ENCODE data around the gene BOLL. TPM values are rescaled to one million over a fixed set of nuclear protein-coding genes. Genes with fewer than 3 reads are reported as not detected.
A peak's percentile ranks its signal among the peaks of the same experiment; 100 is the strongest.

BOLL gene
- total RNA-seq, 1 experiment from 2014 or later: not detected

DNA sequence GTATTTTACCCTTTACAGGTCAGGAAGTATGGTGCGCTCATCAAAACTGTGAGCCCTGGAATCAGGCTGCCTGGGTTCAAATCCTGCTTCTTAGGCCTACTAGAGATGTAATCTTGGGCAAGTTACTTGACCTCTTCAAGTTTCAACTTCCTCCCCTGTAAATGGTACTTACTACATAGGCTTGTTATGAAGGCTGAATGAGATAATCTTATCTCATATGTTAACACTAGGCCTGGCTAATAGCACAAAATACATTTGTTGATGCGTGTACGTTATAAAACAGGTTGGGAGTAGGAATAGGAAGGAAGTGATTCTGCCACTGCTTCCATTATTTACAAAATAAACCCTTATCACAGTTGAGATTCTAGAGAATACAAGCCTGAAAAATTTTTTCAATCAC lies 108.1 kb downstream of the BOLL start:
- Mint-ChIP-seq H3K27me3 (ENCODE audit: low read depth) (no peaks in the 10 kb centered on the region), H3K27ac (no peak overlapping the region), H3K36me3 (ENCODE audit: insufficient read depth in 1 of 3, low read depth in 3 of 3) (no peaks in the 10 kb centered on the region), H3K4me1 (peaks cover 23 to 30% of the 10 kb centered on the region in 2 experiments), H3K9me3 (no peaks in the 10 kb centered on the region), H3K4me3 (no peak overlapping the region)
- H2BK15ac ChIP-seq (ENCODE audit: low read depth, low read length): no peak overlapping the region
- H2BK120ac ChIP-seq (ENCODE audit: low read depth, low read length, poor library complexity, severe bottlenecking): no peak overlapping the region
- H3K27me3 ChIP-seq (ENCODE audit: insufficient read depth, low read length): no peaks in the 10 kb centered on the region
- no peak overlapping the region for H4K5ac ChIP-seq (ENCODE audit: insufficient read length, low read depth, low read length)
- H3K4me1 ChIP-seq (ENCODE audit: insufficient read depth, low read length): no peaks in the 10 kb centered on the region; the same call in 1 of the 2 replicates
- H4K20me1 ChIP-seq (ENCODE audit: control insufficient read depth, insufficient read depth, insufficient read length): no peaks in the 10 kb centered on the region
- TF ChIP-seq, protein P1, sequence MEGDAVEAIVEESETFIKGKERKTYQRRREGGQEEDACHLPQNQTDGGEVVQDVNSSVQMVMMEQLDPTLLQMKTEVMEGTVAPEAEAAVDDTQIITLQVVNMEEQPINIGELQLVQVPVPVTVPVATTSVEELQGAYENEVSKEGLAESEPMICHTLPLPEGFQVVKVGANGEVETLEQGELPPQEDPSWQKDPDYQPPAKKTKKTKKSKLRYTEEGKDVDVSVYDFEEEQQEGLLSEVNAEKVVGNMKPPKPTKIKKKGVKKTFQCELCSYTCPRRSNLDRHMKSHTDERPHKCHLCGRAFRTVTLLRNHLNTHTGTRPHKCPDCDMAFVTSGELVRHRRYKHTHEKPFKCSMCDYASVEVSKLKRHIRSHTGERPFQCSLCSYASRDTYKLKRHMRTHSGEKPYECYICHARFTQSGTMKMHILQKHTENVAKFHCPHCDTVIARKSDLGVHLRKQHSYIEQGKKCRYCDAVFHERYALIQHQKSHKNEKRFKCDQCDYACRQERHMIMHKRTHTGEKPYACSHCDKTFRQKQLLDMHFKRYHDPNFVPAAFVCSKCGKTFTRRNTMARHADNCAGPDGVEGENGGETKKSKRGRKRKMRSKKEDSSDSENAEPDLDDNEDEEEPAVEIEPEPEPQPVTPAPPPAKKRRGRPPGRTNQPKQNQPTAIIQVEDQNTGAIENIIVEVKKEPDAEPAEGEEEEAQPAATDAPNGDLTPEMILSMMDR (conservative IDR thresholded peaks at IDR 0.05): no peak
- no peak overlapping the region for H2BK20ac ChIP-seq (ENCODE audit: low read depth, low read length, poor library complexity, severe bottlenecking)
- no peaks in the 10 kb centered on the region for H3K79me2 ChIP-seq (ENCODE audit: insufficient read depth, low read length)
- no CpG with 5 or more reads among the region's 3 CpGs for WGBS (ENCODE audit: extremely low coverage, insufficient read length, low lambda C conversion rate)
- H3K79me1 ChIP-seq (ENCODE audit: insufficient read depth, low read depth, low read length, poor library complexity, severe bottlenecking): no peaks in the 10 kb centered on the region
- no peak overlapping the region for H2AK5ac ChIP-seq (ENCODE audit: insufficient read length, low read length)
- H3T11ph ChIP-seq (ENCODE audit: low read length): no peak overlapping the region
- DNase-seq: no peak
- no peak overlapping the region for H2BK12ac ChIP-seq (ENCODE audit: insufficient read length, low read depth, low read length)
- no peak overlapping the region for H3K27ac ChIP-seq (ENCODE audit: insufficient read length, low read depth, low read length)
- no peak overlapping the region for H3K56ac ChIP-seq (ENCODE audit: insufficient read length, low read depth, low read length)
- H3K18ac ChIP-seq (ENCODE audit: insufficient read length, low read depth, low read length): no peak overlapping the region
- H2AFZ ChIP-seq (ENCODE audit: low read length): no peak overlapping the region
- H3K23ac ChIP-seq (ENCODE audit: insufficient read length, low read depth, low read length): no peak overlapping the region
- H2BK5ac ChIP-seq (ENCODE audit: insufficient read length, low read length): no peak overlapping the region
- no peaks in the 10 kb centered on the region for H3K9me3 ChIP-seq (ENCODE audit: control insufficient read depth, low read depth, low read length)
- no peak overlapping the region for H3K4me2 ChIP-seq (ENCODE audit: insufficient read depth, insufficient read length, low read length)
- H3K4ac ChIP-seq (ENCODE audit: low read depth, low read length): no peak overlapping the region
- H3K9ac ChIP-seq (ENCODE audit: extremely low read depth, insufficient read length, low read length): peak overlapping the region; percentile 31
- H4K8ac ChIP-seq (replicated peaks; ENCODE audit: insufficient read length, low read depth, low read length): no peak overlapping the region
- H4K91ac ChIP-seq (ENCODE audit: insufficient read length, low read depth, low read length): no peak overlapping the region
- no peak overlapping the region for H3K14ac ChIP-seq (ENCODE audit: insufficient read depth, low read length)
- H3K23me2 ChIP-seq (ENCODE audit: insufficient read length, low read depth, low read length, poor library complexity, severe bottlenecking): peaks cover 3% of the 10 kb centered on the region

Other genes with a start within 250 kb of the BOLL start
- gene RFTN2, start 109.7 kb downstream of the BOLL start, total RNA-seq (2021): 0.11 and 0.28 TPM in 2 replicates
- gene MARS2, start 80.0 kb downstream of the BOLL start, total RNA-seq (2021): 20.9 and 21.0 TPM in 2 replicates
- gene PLCL1, start 19.3 kb upstream of the BOLL start, total RNA-seq (2021): 0.04 TPM in 1 of 2 replicates, not detected in the other

Data from H9 (cell line).